Neural cell (in vitro differentiated cells): ENCODE measurements around the gene DHPS. TPM values are rescaled to one million over a fixed set of nuclear protein-coding genes. Genes with fewer than 3 reads are reported as not detected.

Source experiments
- H2AFZ ChIP-seq: fragments of 200-600, 300-800 bp; sonication (generic), shearing (Covaris generic); 2 replicates; pipeline ENCODE4 v1.6.0; 2014; ENCODE audit warnings: low read depth, mild to moderate bottlenecking, antibody characterized with exemption, low read length, moderate library complexity
- H3F3A ChIP-seq: fragments of 200-600 bp; shearing (Covaris generic); 2 replicates; pipeline ENCODE4 v1.6.1; 2016; ENCODE audit warnings: mild to moderate bottlenecking, moderate library complexity, mixed read lengths, antibody characterized with exemption, low read length; ENCODE audit not compliant: insufficient read depth, poor library complexity, severe bottlenecking
- H3K27ac ChIP-seq: fragments of 200-600, 300-800 bp; sonication (generic), shearing (Covaris generic); 2 replicates; pipeline ENCODE4 v1.5.1; 2014; ENCODE audit warnings: mild to moderate bottlenecking, low read length, moderate library complexity
- H3K27me3 ChIP-seq: fragments of 300-800, 200-600 bp; sonication (generic), shearing (Covaris generic); 2 replicates; pipeline ENCODE4 v1.6.0; 2014; ENCODE audit warnings: mild to moderate bottlenecking, low read depth, low read length, moderate library complexity; ENCODE audit not compliant: insufficient read depth
- H3K36me3 ChIP-seq: fragments of 300-800, 200-600 bp; sonication (generic), shearing (Covaris generic); 2 replicates; pipeline ENCODE4 v1.5.1; 2014; ENCODE audit warnings: mild to moderate bottlenecking, antibody characterized with exemption, low read length, moderate library complexity; ENCODE audit not compliant: insufficient read depth
- H3K4me2 ChIP-seq: fragments of 300-800, 200-600 bp; sonication (generic), shearing (Covaris generic); 2 replicates; pipeline ENCODE4 v1.6.0; 2014; ENCODE audit warnings: mild to moderate bottlenecking, low read length
- H3K4me3 ChIP-seq: fragments of 300-800, 200-600 bp; sonication (generic), shearing (Covaris generic); 2 replicates; pipeline ENCODE4 v1.5.1; 2014; ENCODE audit warnings: mild to moderate bottlenecking, low read length, moderate library complexity
- H3K79me2 ChIP-seq: fragments of 200-600 bp; shearing (Covaris generic); replicated peaks from 2 replicates; pipeline ENCODE4 v1.6.0; 2014; ENCODE audit warnings: mild to moderate bottlenecking, low read length, moderate library complexity; ENCODE audit not compliant: insufficient read depth
- H3K9ac ChIP-seq: fragments of 300-800, 200-600 bp; sonication (generic), shearing (Covaris generic); 2 replicates; pipeline ENCODE4 v1.6.1; 2016; ENCODE audit warnings: mild to moderate bottlenecking, low read length, mixed read lengths
- H3K9me2 ChIP-seq: fragments of 200-600 bp; shearing (Covaris generic); 2 replicates; pipeline ENCODE4 v1.6.1; 2016; ENCODE audit warnings: mild to moderate bottlenecking, low read length, mixed read lengths; ENCODE audit not compliant: insufficient read depth
- H3K9me3 ChIP-seq: fragments of 200-600, 300-800 bp; sonication (generic), shearing (Covaris generic); 2 replicates; pipeline ENCODE4 v1.6.1; 2016; ENCODE audit warnings: mild to moderate bottlenecking, mixed run types, low read length, moderate library complexity, mixed read lengths
- H4K20me1 ChIP-seq: fragments of 200-600 bp; shearing (Covaris generic); 2 replicates; pipeline ENCODE4 v1.6.1; 2016; ENCODE audit warnings: mild to moderate bottlenecking, mixed run types; ENCODE audit not compliant: insufficient read depth
- EP300 ChIP-seq: fragments of 450-650 bp; conservative IDR thresholded peaks from 2 replicates; pipeline ENCODE4 v1.6.1; 2014; ENCODE audit warnings: antibody characterized with exemption, mild to moderate bottlenecking, moderate library complexity; ENCODE audit not compliant: poor library complexity, severe bottlenecking
- EZH2 ChIP-seq: fragments of 200-600, 300-800 bp; shearing (Covaris generic), sonication (generic); IDR thresholded peaks from 2 replicates; pipeline ENCODE4 v1.6.1; 2014; ENCODE audit warnings: antibody characterized with exemption, low read length, borderline replicate concordance, mild to moderate bottlenecking; ENCODE audit not compliant: insufficient read depth, poor library complexity, severe bottlenecking
- MXI1 ChIP-seq: fragments of 450-650 bp; conservative IDR thresholded peaks from 2 replicates; pipeline ENCODE4 v1.6.1; 2014; ENCODE audit warnings: antibody characterized with exemption, mild to moderate bottlenecking; ENCODE audit not compliant: poor library complexity, severe bottlenecking
- POLR2AphosphoS5 ChIP-seq: IDR thresholded peaks from 2 replicates; pipeline ENCODE4 v1.6.1; 2012
- RAD21 ChIP-seq: fragments of 450-650 bp; conservative IDR thresholded peaks from 2 replicates; pipeline ENCODE4 v1.6.1; 2014; ENCODE audit warnings: antibody characterized with exemption, mild to moderate bottlenecking, moderate library complexity
- SMC3 ChIP-seq: fragments of 450-650 bp; conservative IDR thresholded peaks from 2 replicates; pipeline ENCODE4 v1.6.1; 2014; ENCODE audit warnings: antibody characterized with exemption, mild to moderate bottlenecking, moderate library complexity; ENCODE audit not compliant: poor library complexity
- TAF1 ChIP-seq: IDR thresholded peaks from 2 replicates; pipeline ENCODE4 v1.6.1; 2012; ENCODE audit warnings: low read depth
- polyA plus RNA-seq: library from polyadenylated mRNA; depleted of rRNA; stranded (reverse); fragments of >200 nt; gene quantifications from 2 replicates; pipeline ENCODE4 v1.2.3, GENCODE V29; 2014
- TF ChIP-seq, protein P1 (sequence below): IDR thresholded peaks from 2 replicates; pipeline ENCODE4 v1.6.1; 2012; ENCODE audit warnings: borderline replicate concordance
- TF ChIP-seq, protein P2 (sequence below): fragments of 450-650 bp; IDR thresholded peaks from 2 replicates; pipeline ENCODE4 v1.5.1; 2014; ENCODE audit warnings: antibody characterized with exemption, mild to moderate bottlenecking, moderate library complexity; ENCODE audit not compliant: poor library complexity, severe bottlenecking

DHPS gene
- polyA plus RNA-seq, 1 donor from 2014 or later: 239 TPM

DNA sequence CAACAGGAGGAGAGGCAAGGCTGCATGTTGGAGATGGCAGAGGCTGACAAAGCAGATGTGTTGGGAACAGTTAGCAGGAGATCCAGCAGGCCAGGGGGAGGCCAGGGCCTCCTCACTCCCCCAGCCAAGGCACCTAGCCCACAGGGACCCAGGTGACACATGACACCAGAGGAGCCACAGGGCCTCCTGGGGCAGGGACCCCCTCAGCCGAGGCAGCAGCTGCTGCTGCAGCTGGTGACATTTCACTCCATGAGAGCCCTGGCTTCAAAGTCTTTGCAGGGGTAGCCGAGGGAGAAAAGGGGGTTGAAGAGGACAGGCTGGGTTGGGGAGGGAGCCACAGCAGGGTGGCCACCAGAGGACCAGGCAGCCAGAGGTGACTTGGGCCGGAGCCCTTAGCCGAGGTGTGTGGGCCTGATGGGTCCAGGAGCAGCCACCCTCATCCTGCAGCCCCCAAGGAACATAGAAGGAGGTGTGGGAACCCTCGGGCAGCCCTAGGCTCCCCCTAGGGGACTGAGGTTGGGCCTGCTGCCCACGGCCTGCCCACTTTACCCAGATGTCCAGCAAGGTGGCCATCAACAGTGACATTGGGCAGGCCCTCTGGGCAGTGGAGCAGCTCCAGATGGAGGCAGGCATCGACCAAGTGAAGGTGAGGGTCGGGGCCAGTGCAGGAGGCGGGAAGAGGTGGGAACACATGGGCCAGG lies 6.0 kb upstream of the DHPS start, which contains the start of gene GNG14:
TSS of gene GNG14 (plus strand) at position 503 of the 701 bp plus-strand sequence. CDS start at position 554, 51 bp downstream.
- Histone ChIP-seq H3K4me2 (no peak within 1 kb of the TSS), H3K9me2 (no peaks in the 10 kb centered on the region), H3K4me3 (no peak within 1 kb of the TSS), H3K79me2 (no peaks in the 10 kb centered on the region), H3F3A (no peaks in the 10 kb centered on the region), H3K27me3 (no peaks in the 10 kb centered on the region), H3K9me3 (no peaks in the 10 kb centered on the region), H3K36me3 (no peaks in the 10 kb centered on the region), H2AFZ (no peak within 1 kb of the TSS), H3K9ac (no peak within 1 kb of the TSS), H4K20me1 (no peaks in the 10 kb centered on the region), H3K27ac (no peak within 1 kb of the TSS)
- TF ChIP-seq, protein P1, sequence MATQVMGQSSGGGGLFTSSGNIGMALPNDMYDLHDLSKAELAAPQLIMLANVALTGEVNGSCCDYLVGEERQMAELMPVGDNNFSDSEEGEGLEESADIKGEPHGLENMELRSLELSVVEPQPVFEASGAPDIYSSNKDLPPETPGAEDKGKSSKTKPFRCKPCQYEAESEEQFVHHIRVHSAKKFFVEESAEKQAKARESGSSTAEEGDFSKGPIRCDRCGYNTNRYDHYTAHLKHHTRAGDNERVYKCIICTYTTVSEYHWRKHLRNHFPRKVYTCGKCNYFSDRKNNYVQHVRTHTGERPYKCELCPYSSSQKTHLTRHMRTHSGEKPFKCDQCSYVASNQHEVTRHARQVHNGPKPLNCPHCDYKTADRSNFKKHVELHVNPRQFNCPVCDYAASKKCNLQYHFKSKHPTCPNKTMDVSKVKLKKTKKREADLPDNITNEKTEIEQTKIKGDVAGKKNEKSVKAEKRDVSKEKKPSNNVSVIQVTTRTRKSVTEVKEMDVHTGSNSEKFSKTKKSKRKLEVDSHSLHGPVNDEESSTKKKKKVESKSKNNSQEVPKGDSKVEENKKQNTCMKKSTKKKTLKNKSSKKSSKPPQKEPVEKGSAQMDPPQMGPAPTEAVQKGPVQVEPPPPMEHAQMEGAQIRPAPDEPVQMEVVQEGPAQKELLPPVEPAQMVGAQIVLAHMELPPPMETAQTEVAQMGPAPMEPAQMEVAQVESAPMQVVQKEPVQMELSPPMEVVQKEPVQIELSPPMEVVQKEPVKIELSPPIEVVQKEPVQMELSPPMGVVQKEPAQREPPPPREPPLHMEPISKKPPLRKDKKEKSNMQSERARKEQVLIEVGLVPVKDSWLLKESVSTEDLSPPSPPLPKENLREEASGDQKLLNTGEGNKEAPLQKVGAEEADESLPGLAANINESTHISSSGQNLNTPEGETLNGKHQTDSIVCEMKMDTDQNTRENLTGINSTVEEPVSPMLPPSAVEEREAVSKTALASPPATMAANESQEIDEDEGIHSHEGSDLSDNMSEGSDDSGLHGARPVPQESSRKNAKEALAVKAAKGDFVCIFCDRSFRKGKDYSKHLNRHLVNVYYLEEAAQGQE: no peak
- TF ChIP-seq MXI1: no peak

DNA sequence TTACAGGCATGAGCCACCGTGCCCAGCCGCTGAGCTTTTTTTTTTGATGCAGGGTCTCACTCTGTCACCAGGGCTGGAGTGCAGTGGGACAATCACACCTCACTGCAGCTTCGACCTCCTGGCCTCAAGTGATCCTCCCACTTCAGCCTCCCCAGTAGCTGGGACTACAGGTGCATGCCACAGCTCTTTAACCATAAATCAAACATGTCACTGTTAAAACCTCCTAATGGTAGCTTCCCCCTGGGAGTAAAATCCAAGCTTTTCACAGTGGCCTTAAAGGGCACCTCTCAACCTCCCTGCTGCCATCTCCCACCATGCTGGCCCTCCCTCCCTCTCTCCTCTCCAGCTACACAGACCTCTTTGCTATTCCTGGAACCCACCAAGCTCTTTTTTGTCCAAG lies 4.2 kb upstream of the DHPS start:
- no peaks in the 10 kb centered on the region for H3K27me3 ChIP-seq
- no peak overlapping the region for H3K4me2 ChIP-seq
- H4K20me1 ChIP-seq: no peaks in the 10 kb centered on the region
- no peaks in the 10 kb centered on the region for H3K79me2 ChIP-seq
- H3F3A ChIP-seq: peaks cover 6% of the 10 kb centered on the region
- H3K9me2 ChIP-seq: no peaks in the 10 kb centered on the region
- no peak overlapping the region for H2AFZ ChIP-seq
- no peaks in the 10 kb centered on the region for H3K9me3 ChIP-seq
- H3K4me3 ChIP-seq: no peak overlapping the region
- TF ChIP-seq MXI1 (no peak), EZH2 (no peak), POLR2AphosphoS5 (no peak), TAF1 (no peak), EP300 (no peak), RAD21 (no peak), SMC3 (no peak)
- TF ChIP-seq, protein P2, sequence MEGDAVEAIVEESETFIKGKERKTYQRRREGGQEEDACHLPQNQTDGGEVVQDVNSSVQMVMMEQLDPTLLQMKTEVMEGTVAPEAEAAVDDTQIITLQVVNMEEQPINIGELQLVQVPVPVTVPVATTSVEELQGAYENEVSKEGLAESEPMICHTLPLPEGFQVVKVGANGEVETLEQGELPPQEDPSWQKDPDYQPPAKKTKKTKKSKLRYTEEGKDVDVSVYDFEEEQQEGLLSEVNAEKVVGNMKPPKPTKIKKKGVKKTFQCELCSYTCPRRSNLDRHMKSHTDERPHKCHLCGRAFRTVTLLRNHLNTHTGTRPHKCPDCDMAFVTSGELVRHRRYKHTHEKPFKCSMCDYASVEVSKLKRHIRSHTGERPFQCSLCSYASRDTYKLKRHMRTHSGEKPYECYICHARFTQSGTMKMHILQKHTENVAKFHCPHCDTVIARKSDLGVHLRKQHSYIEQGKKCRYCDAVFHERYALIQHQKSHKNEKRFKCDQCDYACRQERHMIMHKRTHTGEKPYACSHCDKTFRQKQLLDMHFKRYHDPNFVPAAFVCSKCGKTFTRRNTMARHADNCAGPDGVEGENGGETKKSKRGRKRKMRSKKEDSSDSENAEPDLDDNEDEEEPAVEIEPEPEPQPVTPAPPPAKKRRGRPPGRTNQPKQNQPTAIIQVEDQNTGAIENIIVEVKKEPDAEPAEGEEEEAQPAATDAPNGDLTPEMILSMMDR: no peak
- TF ChIP-seq, protein P1: no peak
- H3K36me3 ChIP-seq: no peaks in the 10 kb centered on the region
- no peak overlapping the region for H3K27ac ChIP-seq
- H3K9ac ChIP-seq: no peak overlapping the region
